ENCODE measurements around the gene MAGI2.
"Not testable (repeated sequence)": the region's sequence is repeated elsewhere in the genome, so short reads cannot be mapped to it uniquely, and the experiment has no call there.

MAGI2 gene

DNA sequence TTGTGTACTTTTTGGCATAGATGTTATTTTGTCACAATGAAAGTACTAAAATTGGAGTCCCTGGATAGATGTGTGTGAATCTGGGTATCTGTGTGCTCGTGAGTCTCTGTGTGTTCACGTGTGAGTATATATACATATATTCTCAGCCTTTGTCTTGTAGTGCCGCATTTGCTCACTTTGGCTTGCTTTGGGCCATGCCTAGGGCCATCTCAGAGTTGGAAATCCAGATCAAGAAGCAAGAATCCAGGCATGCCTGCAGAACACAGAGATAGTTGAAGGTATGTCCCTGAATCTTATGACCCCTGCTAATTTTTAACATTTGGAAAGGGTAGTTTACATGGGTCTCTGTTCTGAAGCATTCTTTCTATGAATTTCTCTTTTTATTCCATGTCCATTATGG is 1446.2 kb downstream of the MAGI2 start:
- DNase-seq: no peak

GRCh38 chr7:78006063-78006755 is 1447.3 kb downstream of the MAGI2 start:
- DNase-seq: no peak

GRCh38 chr7:78002715-78003114 is 1450.8 kb downstream of the MAGI2 start:
- no peak for DNase-seq

DNA sequence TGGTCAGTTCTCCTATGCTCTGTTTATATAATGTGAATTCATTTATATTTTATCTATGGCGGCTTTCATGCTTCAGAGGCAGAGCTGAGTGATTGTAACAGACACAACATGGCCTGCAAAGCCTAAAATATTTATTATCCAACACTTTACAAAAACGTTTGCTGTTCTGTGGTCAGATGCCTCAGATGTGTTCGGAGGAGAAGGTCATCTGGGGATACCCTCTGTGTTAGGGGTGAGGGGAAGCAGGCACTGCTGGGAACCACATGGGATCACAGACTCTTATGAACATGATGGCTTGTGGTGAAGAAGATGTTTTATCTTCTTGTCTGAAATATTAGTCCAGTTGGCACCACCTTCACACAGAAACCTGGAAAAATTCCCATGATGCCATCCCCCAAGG is 1451.4 kb downstream of the MAGI2 start:
- DNase-seq: no peak

- DNase-seq: not testable (repeated sequence)
These were observed 1454.3 kb downstream of the MAGI2 start for GRCh38 chr7:77999168-77999567.

- DNase-seq: no peak
These were observed 1457.8 kb downstream of the MAGI2 start for GRCh38 chr7:77995717-77996116.

DNA sequence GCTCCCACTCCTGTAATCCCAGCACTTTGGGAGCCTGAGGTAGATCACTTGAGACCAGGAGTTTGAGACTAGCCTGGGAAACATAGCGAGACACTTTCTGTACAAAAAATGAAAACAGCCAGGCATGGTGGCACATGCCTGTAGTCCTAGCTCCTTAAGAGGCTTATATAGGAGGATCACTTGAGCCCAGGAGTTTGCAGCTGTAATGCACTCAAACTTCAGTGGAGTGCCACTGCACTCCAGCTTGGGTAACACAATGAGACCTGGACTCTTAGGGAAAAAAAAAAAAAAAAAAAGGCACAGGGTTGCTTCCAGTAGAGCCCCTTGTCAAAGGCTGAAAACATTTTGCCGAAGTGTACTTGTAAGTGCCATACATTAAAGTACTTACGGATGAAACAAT is 1459.6 kb downstream of the MAGI2 start:
- no peak for DNase-seq

DNA sequence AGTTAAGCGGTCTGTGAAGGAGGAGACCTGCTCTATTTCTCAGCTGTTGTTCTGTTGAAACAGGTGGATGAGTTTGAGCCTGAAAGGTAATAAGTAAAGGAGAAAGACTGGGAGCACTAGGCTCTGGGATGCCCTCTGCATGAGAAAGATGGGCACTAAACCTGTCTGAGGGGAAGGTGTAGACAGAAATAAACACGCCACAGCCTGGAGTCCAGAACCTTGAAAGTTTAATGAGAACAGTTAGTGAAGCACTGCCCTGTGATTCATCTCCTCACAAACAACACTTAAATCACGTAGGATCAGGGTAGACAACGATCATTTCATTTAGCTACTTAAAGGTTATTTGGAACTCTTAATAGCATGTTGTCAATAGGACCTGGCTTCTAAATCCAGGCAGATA is 1461.8 kb downstream of the MAGI2 start:
- DNase-seq: no peak

- peak in 1 of 2 donors; percentile 17 for DNase-seq
These were observed 1463.4 kb downstream of the MAGI2 start for GRCh38 chr7:77989981-77990566.

DNA sequence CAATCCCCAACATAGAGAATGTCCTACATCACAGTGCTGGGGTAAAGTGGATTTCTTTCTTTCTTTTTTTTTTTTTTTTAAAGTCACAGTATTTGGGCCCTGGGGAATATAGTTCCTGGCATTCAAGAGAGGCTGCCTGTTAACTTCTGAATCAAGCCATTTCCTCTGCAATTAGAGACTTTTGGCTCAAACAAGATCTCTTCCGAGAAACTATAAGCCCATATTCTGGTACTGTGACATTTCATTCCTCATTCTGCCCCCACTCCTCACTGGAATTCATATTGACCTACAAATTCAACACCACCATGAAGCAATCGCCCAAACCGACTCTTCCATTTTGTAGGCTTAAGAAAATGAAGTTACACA is 1467.5 kb downstream of the MAGI2 start:
- no peak for DNase-seq

- DNase-seq: no peak
These were observed 1468.1 kb downstream of the MAGI2 start for GRCh38 chr7:77985232-77985973.

- DNase-seq: no peak
These were observed 1469.5 kb downstream of the MAGI2 start for GRCh38 chr7:77983973-77984372.

- DNase-seq: peak; percentile 6 to 19
These were observed 1470.4 kb downstream of the MAGI2 start for GRCh38 chr7:77982926-77983550.

GRCh38 chr7:77980087-77980713 is 1473.3 kb downstream of the MAGI2 start:
- no peak for DNase-seq

DNA sequence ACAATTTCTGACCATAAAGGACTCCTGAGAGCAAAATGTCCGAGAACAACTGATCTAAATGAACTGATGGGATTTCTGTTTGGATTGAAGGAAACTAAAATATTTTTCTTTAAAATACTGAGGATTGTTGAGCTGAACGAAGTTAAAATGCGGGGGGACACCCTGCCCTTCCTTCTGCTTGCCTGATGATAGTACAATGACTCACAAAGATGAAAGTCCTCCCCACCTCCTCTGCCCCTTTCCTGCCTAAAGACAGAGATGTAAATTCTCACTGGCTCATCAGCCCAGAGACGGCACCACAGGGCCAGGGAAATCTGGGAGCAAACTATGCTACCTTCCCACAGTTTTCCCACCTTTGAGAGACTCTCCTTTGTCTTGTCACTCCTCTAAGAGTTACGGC is 1474.2 kb downstream of the MAGI2 start:
- DNase-seq: no peak

- no peak for DNase-seq
These were observed 1477.6 kb downstream of the MAGI2 start for GRCh38 chr7:77975672-77976480.

DNA sequence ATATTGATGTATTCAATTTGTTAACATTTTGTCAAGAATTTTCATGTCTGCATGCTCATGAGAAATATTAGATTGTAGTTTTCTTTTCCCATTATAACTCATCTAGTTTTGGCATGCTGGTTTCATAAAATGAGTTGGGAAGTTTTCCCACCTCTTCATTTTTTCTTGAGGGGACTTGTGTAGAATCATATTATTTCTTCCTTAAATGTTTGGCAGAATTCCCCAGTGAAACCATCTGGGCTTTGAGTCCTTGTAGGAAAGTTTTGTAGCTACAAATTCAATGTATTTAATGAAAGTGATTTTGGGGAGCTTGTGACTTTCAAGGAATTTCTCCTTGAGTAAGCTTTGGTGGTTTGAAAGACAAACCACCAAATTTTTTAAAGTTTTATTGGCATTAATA is 1481.7 kb downstream of the MAGI2 start:
- no peak for DNase-seq

- DNase-seq: no peak
These were observed 1486.0 kb downstream of the MAGI2 start for GRCh38 chr7:77967429-77967828.

All from stimulated activated CD4-positive, alpha-beta T cell treated with anti-CD3 and anti-CD28 coated beads, Interleukin-2, amount 100 ng/mL, for 48 hours (primary cell).